Dermis microvascular lymphatic vessel endothelial cell (primary cell): Measurements from ENCODE around the gene TTYH1. TPM values are rescaled to one million over a fixed set of nuclear protein-coding genes. Genes with fewer than 3 reads are reported as not detected.

Experiments used
- DNase-seq, 2 donors: peaks; one replicate each; pipeline versions ENCODE4 v3.0.0 to v3.0.0-alpha.2; 2010; ENCODE audit warnings: low read depth in 2 of 2
- total RNA-seq: library from RNA; depleted of rRNA; stranded (reverse); fragments of >200 nt; gene quantifications from 2 replicates; pipeline ENCODE4 v1.2.1, GENCODE V29; 2014

TTYH1 gene
- total RNA-seq, 1 donor from 2014 or later = not detected

GRCh38 chr19:54475706-54476105 is 60.4 kb downstream of the TTYH1 start:
- DNase-seq = no peak

- no peak for DNase-seq
Observed at GRCh38 chr19:54477650-54478049, 62.4 kb downstream of the TTYH1 start.

GRCh38 chr19:54478677-54479266 is 63.5 kb downstream of the TTYH1 start:
- peak; percentile 43 to 71 for DNase-seq

GRCh38 chr19:54480051-54480450 is 64.8 kb downstream of the TTYH1 start:
- no peak for DNase-seq

GRCh38 chr19:54481326-54481930 is 66.2 kb downstream of the TTYH1 start:
- peak in 1 of 2 donors; percentile 57 for DNase-seq

GRCh38 chr19:54482889-54483288 is 67.6 kb downstream of the TTYH1 start:
- no peak for DNase-seq

- no peak for DNase-seq
Observed at GRCh38 chr19:54484451-54484850, 69.2 kb downstream of the TTYH1 start.

GRCh38 chr19:54485851-54486250 is 70.6 kb downstream of the TTYH1 start:
- DNase-seq = no peak

Other genes with a start within 250 kb of the TTYH1 start
- gene TMC4, start 242.3 kb upstream of the TTYH1 start, total RNA-seq = 0.25 TPM in 1 of 2 replicates, not detected in the other
- 10.1 and 20.5 TPM in 2 replicates for gene MBOAT7, start 225.9 kb upstream of the TTYH1 start, total RNA-seq
- gene TSEN34, start 224.2 kb upstream of the TTYH1 start, total RNA-seq = 45.4 and 50.3 TPM in 2 replicates
- 2,300 and 2,729 TPM in 2 replicates for gene RPS9, start 214.6 kb upstream of the TTYH1 start, total RNA-seq
- gene LILRB3, start 192.5 kb upstream of the TTYH1 start, total RNA-seq = not detected in 2 replicates
- not detected in 2 replicates for gene LILRA6, start 172.7 kb upstream of the TTYH1 start, total RNA-seq
- not detected in 2 replicates for gene LILRB5, start 158.2 kb upstream of the TTYH1 start, total RNA-seq
- not detected in 2 replicates for gene LILRB2, start 134.4 kb upstream of the TTYH1 start, total RNA-seq
- gene LILRA5, start 102.3 kb upstream of the TTYH1 start, total RNA-seq = not detected in 2 replicates
- gene LILRA4, start 76.3 kb upstream of the TTYH1 start, total RNA-seq = not detected in 2 replicates
- not detected in 2 replicates for gene LAIR1, start 50.5 kb upstream of the TTYH1 start, total RNA-seq
- 13.5 and 31.9 TPM in 2 replicates for gene LENG8, start 33.7 kb downstream of the TTYH1 start, total RNA-seq
- 4.0 and 4.9 TPM in 2 replicates for gene LENG9, start 48.3 kb downstream of the TTYH1 start, total RNA-seq
- gene CDC42EP5, start 57.8 kb downstream of the TTYH1 start, total RNA-seq = 42.6 and 112 TPM in 2 replicates
- gene LAIR2, start 87.4 kb downstream of the TTYH1 start, total RNA-seq = not detected in 2 replicates
- not detected in 2 replicates for gene LILRA2, start 158.3 kb downstream of the TTYH1 start, total RNA-seq
- gene LILRA1, start 178.2 kb downstream of the TTYH1 start, total RNA-seq = not detected in 2 replicates
- 0.13 TPM in 1 of 2 replicates, not detected in the other for gene LILRB1, start 215.0 kb downstream of the TTYH1 start, total RNA-seq
- gene LILRB4, start 247.5 kb downstream of the TTYH1 start, total RNA-seq = not detected in 2 replicates